Testis (tissue), 2 donors: ENCODE measurements around the gene BCL2A1.

ENCODE experiments used
- POLR2A ChIP-seq: fragments of 450-650 bp; IDR thresholded peaks from one replicate; pipeline ENCODE4 v1.6.1; 2017; ENCODE audit warnings: antibody characterized with exemption, mild to moderate bottlenecking, moderate library complexity
- TF ChIP-seq, protein P1 (sequence below), 3 experiments: fragments of 450-650 bp in 2 of 3; fragments of 200-600 bp in 1 of 3; sonication (generic) in 1 of 3; IDR thresholded peaks; one replicate each; pipeline ENCODE4 v1.5.1; 2016 to 2019; ENCODE audit warnings: antibody characterized with exemption in 3 of 3, mild to moderate bottlenecking in 2 of 3, moderate library complexity in 1 of 3

DNA sequence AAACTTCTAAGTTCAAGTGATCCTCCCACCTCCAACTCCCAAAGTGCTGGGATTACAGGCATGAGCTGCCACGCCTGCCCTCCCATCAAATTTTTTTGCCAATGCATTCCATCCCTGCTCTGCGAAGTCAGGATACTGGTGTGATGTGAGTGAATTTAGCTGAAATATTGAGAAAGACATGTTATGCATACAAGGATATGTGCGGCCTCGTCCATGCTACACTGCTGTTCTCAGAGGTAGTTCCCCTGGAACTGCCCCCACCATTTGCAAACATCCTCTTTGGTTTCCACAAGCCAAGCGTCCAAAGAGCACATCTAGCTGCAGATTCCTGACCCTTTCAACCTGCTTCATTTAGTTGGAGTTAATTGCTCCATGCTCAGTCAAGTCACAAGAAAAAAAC, 36.5 kb upstream of the BCL2A1 start:
- TF ChIP-seq, protein P1, sequence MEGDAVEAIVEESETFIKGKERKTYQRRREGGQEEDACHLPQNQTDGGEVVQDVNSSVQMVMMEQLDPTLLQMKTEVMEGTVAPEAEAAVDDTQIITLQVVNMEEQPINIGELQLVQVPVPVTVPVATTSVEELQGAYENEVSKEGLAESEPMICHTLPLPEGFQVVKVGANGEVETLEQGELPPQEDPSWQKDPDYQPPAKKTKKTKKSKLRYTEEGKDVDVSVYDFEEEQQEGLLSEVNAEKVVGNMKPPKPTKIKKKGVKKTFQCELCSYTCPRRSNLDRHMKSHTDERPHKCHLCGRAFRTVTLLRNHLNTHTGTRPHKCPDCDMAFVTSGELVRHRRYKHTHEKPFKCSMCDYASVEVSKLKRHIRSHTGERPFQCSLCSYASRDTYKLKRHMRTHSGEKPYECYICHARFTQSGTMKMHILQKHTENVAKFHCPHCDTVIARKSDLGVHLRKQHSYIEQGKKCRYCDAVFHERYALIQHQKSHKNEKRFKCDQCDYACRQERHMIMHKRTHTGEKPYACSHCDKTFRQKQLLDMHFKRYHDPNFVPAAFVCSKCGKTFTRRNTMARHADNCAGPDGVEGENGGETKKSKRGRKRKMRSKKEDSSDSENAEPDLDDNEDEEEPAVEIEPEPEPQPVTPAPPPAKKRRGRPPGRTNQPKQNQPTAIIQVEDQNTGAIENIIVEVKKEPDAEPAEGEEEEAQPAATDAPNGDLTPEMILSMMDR (IDR thresholded peaks at IDR 0.05): no peak
- TF ChIP-seq POLR2A: no peak
